Astrocyte of the hippocampus (primary cell): ENCODE results near the gene CYP1B1.

Source experiments
- DNase-seq: peaks from one replicate; pipeline ENCODE4 v3.0.0; 2011; ENCODE audit warnings: low read depth, low spot score

Gene CYP1B1

DNA sequence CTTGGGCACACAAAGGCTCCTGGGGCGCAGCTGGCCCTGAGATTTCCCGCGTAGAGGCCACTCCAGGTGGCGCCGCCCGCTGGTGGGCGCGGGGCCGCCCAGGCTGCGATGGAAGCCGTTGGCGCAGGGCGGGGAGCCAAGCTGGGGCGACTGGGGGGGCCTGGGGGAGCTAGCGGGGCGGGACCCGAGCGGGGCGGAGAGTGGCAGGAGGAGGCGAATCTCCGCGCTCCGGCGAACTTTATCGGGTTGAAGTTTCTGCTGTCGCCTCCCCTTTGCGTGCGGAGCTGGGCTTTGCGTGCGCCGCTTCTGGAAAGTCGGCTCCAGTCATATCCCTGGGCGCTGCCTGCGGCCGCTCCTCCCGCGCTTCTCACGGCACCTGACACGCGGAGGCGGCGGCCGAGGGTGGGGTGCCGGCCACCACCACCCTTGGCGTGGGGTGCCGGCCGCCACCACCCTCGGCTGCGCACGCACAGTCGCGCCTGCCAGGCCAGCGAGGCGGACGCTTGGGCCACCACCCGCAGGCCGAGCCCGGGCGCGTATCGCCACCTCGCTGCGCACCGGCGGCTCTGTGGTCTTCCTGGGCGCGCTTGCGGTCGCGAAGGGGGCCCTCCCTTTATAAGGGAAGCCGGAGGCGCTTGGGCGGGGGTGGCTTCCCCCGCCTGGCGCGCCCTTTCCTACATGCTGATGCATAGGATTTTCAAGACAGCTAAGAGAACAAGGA, 919 bp upstream of the CYP1B1 start:
- peak; percentile 93 for DNase-seq

DNA sequence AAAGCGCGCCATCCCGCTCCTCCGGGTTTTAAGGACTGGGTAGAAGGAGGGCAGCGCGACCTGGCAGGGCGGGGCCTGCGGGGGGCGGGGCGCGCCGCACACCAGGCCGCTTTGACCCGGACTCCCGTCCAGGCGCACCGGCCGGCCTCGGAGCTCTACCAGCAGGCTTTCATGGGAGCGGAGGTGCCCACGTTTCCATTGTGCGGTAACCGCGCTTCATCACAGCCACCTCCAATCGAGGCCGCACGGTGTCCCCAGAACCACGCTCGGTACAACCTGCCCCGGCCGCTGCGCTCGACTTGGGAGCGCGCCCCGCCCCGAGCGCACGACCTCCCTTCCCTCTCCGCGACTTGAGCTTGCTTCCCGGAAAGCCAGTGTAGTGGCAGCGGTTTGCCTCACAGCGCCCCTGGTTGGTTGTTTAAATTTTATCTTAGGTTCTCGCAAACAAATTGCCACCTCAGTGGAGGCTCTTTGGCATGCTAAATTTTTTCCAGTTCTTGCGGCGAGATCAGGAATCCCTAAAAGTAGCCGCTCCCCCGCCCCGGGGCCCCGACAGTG, 280 bp upstream of the CYP1B1 start:
- peak; percentile 88 for DNase-seq

DNA sequence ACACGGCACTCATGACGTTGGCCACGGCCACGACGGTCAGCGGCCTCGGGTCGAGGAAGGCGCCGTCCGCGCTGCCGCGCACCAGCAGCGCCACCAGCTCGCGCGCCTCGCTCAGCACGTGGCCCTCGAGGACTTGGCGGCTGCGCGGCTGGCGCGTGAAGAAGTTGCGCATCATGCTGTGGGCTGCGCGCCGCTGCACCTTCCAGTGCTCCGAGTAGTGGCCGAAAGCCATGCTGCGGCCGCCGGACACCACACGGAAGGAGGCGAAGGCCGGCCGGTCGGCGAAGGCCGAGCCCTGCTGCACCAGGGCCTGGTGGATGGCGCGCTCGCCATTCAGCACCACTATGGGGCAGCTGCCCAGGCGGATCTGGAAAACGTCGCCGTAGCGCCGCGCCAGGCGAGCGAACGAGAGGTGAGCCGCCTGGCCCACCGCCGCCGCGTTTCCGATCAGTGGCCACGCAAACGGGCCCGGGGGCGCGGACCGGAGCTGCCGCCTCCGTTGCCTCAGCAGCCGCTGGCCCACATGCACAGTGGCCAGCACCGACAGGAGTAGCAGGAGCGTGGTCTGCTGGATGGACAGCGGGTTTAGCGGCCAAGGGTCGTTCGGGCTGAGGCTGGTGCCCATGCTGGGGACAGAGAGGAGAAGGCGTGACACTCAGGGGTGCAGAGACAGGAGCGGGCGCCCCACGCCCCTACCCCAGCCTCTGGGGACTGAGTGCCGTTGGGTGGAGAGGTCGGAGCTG, 1.0 kb downstream of the CYP1B1 start:
- peak; percentile 80 for DNase-seq

DNA sequence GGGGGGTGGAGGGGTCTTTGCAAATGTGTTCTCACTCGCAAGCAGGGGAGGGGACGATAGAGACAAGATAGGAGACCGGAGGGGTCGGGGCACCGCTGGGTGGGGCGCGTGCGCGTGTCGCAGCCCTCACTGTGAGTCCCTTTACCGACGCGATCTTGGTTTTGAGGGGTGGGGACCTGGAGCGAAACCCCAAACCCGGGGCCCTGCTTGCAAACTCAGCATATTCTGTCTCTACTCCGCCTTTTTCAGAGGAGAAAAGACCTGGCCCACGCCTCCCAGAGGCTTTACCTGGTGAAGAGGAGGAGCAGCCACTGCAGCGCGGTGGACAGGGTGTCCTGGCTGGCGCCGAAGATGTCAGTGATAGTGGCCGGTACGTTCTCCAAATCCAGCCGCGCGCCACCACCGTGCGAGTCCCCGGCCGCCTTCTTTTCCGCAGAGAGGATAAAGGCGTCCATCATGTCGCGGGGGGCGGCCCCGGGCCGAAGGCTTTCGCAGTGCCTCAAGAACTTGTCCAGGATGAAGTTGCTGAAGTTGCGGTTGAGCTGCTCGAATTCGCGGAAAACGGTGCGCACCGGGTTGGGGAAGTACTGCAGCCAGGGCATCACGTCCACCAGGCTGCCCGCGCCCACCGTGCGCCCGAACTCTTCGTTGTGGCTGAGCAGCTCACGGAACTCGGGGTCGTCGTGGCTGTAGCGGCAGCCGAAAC, 1.7 kb downstream of the CYP1B1 start:
- DNase-seq, result no peak

DNA sequence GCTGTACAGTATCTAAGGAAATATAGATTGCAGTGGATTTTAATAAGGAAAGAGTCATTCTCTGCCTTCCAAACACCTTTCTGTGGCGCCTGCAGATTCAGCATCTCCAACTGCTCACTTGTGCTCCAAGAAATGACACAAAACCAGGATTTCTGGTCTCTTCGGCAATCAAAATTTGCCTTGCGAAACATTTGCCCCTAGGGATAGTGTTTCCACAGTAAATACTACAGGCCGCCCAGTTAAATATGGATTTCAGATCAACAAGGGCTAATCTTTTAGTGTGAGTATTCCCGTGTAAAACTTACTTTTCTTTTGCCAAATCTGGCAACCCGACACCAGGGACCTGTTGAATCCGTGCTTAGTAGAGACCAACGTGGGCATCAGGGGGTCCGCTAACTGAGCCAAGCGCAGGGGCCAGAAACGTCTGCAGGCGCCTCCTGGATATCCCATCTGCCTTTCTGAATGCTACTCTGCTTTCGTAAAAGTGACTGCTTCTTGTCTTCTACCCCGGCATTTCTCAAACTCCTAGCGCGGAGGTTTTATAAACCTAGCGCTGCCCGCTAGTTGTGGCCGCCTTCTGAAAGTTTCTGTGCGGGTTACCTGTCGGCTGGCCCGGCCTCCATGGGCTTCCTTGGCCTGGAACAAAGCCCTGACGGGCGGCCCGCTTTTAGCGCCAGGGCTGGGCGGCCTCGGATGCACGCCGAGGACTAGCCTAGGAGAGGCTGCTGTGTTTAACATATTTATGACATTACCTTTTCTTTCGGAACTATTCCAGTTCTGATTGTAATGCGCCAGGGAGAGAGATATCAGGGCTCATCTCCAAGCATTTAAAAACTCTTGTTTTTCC, 2.5 kb downstream of the CYP1B1 start:
- peak; percentile 37 for DNase-seq

DNA sequence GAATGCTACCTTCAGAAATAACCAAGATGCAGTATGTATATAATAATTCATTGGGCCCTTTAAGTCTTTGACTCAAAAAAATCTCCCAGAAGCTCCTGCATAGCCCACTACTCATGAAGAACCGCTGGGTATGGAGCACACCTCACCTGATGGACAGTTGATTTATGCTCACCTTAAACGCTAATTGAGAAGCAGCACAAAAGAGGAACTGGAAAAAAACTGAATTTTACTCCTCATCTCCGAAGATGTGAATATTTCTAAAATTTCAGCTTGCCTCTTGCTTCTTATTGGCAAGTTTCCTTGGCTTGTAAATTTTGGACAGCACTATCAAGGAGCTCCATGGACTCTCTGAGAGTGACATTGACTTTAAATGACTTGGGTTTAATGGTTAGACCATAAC, 5.5 kb downstream of the CYP1B1 start:
- no peak for DNase-seq

DNA sequence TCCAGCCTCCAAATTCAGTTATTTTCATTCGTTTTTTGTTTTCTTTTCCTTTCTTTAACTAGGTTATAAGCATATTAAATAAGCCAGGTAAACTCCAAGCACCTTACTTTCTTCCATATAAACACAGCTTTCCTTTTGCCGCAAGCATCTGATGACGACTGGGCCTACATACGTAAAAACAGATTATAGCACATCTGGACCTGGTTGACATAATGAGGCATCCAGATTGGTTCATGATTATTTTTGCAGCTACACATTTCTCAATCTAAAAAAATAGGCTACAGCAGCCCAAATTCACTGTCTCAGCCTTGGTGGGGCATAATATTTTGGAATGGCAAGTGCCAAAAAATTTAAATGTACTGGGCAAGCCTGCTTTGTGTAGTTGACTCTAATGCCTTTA, 7.7 kb downstream of the CYP1B1 start:
- no peak for DNase-seq

DNA sequence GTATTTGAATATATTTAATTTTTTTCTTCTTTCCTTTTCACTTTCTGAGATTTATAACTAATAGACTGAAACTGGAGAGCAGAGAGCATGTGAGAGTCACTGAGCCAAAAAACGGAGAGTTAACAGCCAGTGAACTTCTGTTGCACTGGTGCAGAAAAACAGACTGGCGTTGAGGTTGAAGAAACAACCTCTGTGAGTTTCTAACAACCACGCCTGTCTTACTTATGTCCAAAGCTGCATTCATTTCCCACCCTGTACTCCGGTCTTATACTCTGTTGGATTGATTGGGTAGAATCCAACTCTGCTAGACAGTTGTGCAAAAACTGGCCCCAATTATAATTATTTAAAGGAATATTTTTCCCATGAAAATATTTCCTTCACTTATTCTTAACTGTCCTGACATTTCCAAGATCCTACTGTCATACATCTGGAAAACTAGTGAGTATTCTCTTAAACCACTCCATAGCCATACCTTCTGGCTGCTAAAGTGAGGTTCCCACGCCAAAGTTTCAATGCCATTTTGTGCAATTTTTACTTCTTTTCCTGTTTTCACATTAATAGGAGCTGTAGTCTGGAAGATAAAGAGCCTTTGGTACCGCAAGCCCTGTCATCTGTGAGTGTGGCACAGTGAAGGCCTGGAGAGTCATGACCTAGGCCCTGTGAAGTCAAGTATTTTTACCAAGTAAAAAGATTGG, 9.4 kb downstream of the CYP1B1 start:
- DNase-seq, result no peak

DNA sequence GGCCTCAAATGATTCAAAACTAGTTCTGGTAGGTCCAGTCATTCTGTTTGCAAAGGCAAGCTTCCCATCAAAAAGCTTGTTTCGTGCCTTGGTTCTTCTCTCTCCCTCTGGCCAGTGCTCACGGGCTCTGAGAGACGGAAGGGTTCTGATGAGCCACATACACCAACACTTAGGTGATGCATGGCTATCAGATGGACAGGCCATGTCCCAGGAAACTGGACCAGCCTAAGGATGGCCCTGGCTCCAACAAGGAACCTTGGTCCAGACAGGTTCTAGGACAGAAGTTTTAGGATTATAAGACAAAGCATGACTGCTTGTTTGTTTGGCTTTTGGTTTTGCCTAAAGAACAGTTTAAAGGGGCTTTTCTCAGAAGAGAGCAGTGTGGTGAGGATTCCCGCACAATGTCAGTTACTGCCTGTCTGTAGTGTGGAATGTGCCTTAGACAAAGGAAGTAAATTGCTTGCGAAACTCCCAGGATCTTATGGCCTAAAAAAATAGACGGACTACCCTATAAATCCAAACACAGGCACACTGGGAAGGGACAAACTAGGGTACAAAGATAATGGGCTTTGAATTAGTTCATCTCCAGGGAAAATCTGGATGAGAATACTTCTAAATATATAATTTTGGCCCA, 10.3 kb downstream of the CYP1B1 start:
- no peak for DNase-seq

DNA sequence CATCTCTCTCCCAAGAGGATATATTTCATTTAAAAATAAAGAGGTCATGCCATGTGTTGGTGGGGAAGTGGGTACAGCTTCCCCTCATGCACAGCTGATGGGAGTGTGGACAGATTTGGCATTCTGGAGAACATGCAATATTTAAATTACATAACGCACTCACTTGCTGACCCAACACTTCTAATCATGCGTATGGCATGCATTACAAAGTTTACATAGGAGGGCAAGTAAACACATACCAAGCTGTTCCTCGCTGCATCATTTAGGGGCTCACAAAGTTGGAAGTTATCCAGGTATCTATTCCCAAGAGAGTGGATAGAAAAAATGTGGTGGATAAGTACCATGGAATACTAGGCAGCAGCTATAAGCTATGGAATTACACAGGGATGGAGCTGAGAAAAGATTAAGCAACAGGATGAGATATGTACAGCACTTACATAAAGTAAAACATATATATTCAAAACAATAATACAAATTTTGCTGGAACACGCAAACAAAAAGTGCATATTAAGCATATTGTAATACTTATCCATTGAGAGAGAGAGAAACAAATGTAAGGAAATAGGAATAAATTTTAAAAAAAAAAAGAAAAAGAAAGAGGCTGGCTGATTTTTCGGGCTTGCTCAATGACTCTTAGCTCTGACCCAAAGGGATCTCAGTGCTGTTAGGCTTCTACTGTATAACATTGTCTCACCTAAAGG, 11.0 kb downstream of the CYP1B1 start:
- DNase-seq, result no peak

DNA sequence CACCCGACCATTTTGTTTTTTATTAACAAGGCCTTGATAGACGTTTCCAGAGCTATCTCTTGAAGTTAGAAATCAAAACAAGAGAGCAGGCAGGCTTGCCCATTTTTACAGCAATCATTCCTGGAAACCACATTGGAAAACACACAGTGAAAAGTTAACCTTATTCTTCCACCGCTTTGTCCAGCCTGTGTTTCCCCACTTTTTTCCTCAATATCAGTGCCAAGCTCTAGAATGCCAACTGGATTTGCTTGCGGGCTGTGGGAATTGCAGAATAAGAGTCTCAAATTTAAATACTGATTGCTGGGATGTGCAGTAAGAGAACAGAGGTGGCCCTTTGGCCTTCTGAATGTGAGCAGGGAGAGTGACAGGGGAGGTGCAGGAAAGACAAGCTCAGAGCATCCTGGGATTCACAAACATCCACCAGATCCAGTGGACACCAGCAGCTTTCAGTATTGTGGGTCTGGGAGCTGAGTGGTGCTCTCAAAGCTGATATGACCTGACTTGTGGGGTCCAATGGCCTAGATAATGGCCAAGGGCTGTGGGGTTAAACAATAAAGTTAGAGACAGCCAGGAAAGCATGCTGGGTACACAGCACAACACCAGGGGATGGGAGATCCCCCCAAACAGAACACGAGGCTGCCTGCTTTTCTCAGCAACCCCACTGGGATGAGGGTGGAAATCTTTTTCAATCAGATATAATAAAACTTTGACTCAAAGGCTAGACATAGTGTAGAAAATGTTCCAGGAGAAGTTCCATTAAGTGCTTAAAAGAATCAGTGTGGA, 15.5 kb downstream of the CYP1B1 start:
- no peak for DNase-seq

DNA sequence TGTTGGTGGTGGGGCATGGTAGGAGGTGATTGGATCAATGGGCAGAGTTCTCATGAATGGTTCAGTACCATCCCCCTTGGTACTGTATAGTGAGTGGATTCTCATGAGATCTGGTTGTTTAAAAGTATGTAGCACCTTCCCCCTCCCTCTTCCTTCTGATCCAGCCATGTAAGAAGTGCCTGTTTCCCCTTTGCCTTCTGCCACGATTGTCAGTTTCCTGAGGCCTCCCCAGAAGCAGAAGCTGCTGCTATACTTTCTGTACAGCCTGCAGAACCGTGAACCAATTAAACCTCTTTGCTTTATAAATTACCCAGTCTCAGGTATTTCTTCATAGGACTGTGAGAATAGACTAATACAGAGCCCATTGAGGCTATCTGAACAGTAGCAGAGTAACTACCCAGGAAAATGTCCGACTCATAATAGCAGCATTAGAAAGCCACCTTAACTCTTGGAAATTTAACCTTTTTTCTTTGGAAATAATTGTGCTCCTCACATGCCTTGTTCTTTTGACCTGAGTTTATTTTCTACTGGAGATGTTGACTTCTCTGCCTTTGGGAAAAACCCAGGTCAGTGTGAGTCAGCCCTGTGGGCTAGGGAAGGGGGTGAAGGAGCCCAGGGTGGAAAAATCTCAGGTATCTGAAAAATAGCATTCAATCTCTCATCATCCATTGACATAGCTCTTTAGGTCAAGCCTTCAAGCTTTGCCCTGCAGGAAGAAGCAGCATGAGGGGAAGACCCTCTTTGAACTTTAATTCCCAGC, 18.1 kb downstream of the CYP1B1 start:
- DNase-seq, result peak; percentile 43

DNA sequence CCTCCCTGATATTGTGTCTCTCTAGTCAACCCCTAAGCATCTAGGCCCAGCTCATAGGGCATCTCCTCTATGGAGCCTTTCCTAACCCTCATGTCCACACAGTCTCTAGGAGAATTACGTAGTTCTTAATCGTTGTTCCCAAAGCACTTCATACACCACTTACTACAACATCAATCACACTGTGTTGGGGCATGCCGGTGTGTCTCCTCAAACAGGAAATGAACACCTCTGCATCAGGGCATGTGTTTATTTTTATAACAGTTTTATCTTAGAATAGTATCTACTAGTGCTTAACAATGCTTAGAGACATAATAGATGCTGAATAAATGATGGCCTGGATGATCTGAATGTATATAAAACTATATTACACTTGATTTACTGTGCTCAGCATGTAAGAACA, 19.7 kb downstream of the CYP1B1 start:
- DNase-seq, result no peak

DNA sequence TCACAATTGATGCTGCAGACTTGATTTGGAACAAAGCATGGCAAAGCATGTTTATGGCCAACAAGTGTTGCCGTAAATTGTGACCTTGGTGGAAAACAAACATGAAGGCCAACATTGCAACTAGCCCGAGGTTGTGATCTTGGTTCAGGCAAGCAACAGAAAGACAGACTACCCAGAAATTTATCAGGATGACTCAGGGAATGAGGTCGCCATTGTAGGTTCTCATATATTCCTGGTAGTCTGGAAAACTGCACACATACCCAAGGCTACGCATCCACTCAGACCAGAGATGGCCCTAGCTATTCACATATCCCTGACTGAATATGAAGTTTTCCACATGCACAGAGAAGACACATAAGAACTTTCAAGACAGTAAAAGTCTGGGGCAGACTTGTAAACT, 30.1 kb downstream of the CYP1B1 start:
- no peak for DNase-seq

DNA sequence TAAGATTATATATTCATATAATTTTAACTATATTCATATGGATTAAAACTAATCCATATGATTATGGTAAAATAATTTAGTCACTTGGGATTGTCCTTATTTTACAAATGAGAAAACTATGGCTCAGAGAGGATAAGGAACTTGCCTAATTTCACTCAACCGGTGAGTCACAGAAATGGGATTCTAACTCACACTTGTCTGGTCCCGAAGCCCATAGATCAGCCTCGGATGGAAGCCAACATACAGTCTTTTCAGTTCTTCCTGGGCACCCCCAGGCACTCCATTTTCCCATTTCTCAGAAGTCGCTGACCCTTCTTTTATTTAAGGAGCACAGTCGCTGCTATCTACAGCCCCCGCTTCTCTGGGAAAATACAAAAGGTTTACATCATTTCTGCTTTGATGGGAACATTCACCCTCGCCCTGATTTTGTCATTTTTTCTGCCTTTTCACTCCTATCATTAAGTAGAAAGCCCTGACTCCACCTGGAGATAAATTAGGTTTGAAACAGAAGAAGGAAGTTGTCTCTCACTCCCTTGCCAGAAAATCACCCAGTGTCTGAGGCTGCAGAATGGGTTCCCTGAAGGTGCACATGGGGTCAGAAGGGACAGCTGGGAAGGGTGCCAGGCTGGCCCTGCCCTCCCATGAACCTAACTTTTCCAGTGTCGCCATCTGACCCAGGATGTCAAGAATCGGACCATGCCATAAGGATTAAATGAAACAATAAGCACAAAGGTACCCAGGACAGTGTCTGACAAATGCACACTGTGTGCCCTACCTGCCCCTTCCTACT, 36.6 kb downstream of the CYP1B1 start:
- no peak for DNase-seq

DNA sequence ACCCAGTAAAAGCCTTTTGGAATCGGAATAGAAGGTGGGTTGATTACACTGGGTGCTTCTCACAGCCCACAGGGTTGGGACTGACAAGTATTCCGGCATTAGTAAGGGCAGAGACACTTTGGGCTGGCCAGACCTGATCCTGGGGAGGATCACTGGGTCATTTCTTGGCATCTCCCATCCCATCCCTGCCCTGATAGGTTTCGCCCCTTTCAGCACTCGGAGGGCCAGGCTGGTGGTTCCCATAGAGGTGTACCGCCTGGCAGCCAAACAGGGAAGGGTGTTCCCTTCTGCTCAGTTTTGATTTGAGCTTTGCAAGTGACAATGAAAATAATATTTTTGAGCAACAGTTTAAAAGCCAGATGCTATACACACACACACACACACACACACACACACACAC, 37.3 kb downstream of the CYP1B1 start:
- no peak for DNase-seq
